Naive thymus-derived CD8-positive, alpha-beta T cell (primary cell): ENCODE results near the gene PFKL. TPM values are rescaled to one million over a fixed set of nuclear protein-coding genes. Genes with fewer than 3 reads are reported as not detected.

ENCODE experiments used
- ATAC-seq, 2 donors: fragments of 150-1000 bp; cut with Tn5 transposase in 1 of 2; sonication (Bioruptor Pico), chemical (Tn5 transposase) in 1 of 2; 1 replicate in 1 of 2; 2 replicates in 1 of 2; pipeline ENCODE4 v1.10.0; 2021; ENCODE audit warnings: mild to moderate bottlenecking in 2 of 2, moderate library complexity in 2 of 2
- POLR2A ChIA-PET: fragments of 350-600 bp; sonication (Branson Sonifier 250); formaldehyde crosslinking; loops from one replicate; lab custom pipeline; 2021; ENCODE audit warnings: antibody characterized with exemption; lab: Charles Lee
- DNase-seq, 10 donors: peaks; one replicate each; pipeline versions ENCODE4 v3.0.0 to v3.0.0-alpha.2; 2020 to 2022
- H3K27ac Mint-ChIP-seq, 10 donors: one replicate each; pipeline ENCODE4 v1.8.0; 2020 to 2022; ENCODE audit warnings: mild to moderate bottlenecking in 10 of 10, mixed read lengths in 10 of 10, moderate library complexity in 4 of 10, inconsistent platforms in 1 of 10
- H3K27me3 Mint-ChIP-seq, 5 donors: one replicate each; pipeline ENCODE4 v1.8.0; 2021 to 2022; ENCODE audit warnings: mixed read lengths in 5 of 5
- H3K36me3 Mint-ChIP-seq, 3 donors: one replicate each; pipeline ENCODE4 v1.8.0; 2020 to 2022; ENCODE audit warnings: mixed read lengths in 3 of 3, mild to moderate bottlenecking in 2 of 3, inconsistent platforms in 1 of 3
- H3K4me1 Mint-ChIP-seq, 4 donors: one replicate each; pipeline ENCODE4 v1.8.0; 2021 to 2022; ENCODE audit warnings: mixed read lengths in 4 of 4
- H3K4me3 Mint-ChIP-seq, 10 donors: one replicate each; pipeline ENCODE4 v1.8.0; 2020 to 2022; ENCODE audit warnings: mild to moderate bottlenecking in 10 of 10, mixed read lengths in 10 of 10, moderate library complexity in 6 of 10, inconsistent platforms in 1 of 10
- H3K9me3 Mint-ChIP-seq, 9 donors: one replicate each; pipeline ENCODE4 v1.8.0; 2020 to 2022; ENCODE audit warnings: mixed read lengths in 9 of 9, mild to moderate bottlenecking in 3 of 9, inconsistent platforms in 1 of 9, moderate library complexity in 1 of 9
- polyA plus RNA-seq, 3 donors: library from polyadenylated mRNA; unstranded; fragments of 300-500 nt; fragmentation: Illumina TruSeq; gene quantifications; one replicate each; pipeline ENCODE4 v1.2.3, GENCODE V29; 2021
- total RNA-seq, 8 experiments: library from RNA in 2 of 8; stranded (reverse) in 2 of 8; gene quantifications; one replicate each; pipeline ENCODE4 v1.2.3 and lab custom pipeline; 2021 to 2026

The PFKL gene
- total and polyA plus RNA-seq, 5 experiments from 2014 or later, result 63.2 to 125 (median 79.5) TPM

DNA sequence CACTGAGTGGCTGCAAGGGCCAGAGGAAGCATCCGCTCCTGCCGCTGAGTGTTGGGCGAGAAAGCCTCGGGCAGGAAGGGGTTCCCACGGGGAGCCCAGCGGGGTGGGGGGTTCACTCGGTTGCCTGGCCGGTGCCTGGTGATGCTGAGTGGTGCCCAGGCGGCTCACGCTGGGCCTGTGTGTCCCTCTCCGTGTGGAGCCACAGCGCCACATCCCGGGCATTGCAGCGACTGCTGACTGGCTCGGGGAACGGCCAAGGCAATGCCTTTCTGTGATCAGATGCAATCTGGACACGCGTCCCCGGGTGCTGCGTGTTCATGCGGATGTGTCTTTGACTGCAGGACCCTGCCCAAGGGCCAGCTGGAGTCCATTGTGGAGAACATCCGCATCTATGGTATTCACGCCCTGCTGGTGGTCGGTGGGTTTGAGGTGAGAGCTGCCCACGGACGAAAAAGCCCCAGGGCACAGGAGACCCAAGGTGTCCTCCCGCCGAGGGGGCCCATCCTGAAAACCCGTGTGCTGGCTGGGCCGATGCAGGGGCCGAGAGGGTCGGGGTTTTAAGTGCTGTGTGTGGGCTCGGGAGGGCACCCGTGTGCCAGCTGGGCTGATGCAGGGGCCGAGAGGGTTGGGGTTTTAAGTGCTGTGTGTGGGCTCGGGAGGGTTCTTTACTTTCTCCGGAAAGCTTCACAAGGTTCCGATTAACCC is 22.9 kb downstream of the PFKL start:
- Mint-ChIP-seq H3K4me1 (no peaks in the 10 kb centered on the region), H3K4me3 (no peak overlapping the region), H3K36me3 (peaks cover 0 to 18% (median 0%) of the 10 kb centered on the region in 3 donors), H3K9me3 (no peaks in the 10 kb centered on the region), H3K27me3 (no peaks in the 10 kb centered on the region), H3K27ac (no peak overlapping the region)
- no peak for DNase-seq
- ATAC-seq, result no peak
- POLR2A ChIA-PET, result interaction anchor here (0.8 kb wide), 1 partner anchor 15 kb away, joined by 3 read pairs; no protein-coding TSS in a partner anchor

DNA sequence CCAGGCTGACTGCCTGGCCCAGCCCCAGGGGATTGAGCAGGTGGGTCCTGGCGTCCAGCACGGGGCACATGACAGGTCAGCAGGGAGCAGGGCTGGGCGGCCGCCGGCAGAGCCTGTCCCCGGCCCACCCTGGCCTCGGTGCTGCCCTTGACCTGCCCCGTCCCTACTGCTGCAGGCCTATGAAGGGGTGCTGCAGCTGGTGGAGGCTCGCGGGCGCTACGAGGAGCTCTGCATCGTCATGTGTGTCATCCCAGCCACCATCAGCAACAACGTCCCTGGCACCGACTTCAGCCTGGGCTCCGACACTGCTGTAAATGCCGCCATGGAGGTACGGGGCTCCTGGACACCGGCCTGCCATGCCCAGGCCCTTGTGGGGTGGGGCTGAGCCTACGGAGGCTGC is 23.7 kb downstream of the PFKL start:
- DNase-seq (no peak), ATAC-seq (no peak)
- Mint-ChIP-seq H3K27me3 (no peaks in the 10 kb centered on the region), H3K27ac (no peak overlapping the region), H3K4me1 (no peaks in the 10 kb centered on the region), H3K9me3 (no peaks in the 10 kb centered on the region), H3K4me3 (no peak overlapping the region), H3K36me3 (peaks cover 0 to 18% (median 0%) of the 10 kb centered on the region in 3 donors)
- POLR2A ChIA-PET, result no interaction called here

DNA sequence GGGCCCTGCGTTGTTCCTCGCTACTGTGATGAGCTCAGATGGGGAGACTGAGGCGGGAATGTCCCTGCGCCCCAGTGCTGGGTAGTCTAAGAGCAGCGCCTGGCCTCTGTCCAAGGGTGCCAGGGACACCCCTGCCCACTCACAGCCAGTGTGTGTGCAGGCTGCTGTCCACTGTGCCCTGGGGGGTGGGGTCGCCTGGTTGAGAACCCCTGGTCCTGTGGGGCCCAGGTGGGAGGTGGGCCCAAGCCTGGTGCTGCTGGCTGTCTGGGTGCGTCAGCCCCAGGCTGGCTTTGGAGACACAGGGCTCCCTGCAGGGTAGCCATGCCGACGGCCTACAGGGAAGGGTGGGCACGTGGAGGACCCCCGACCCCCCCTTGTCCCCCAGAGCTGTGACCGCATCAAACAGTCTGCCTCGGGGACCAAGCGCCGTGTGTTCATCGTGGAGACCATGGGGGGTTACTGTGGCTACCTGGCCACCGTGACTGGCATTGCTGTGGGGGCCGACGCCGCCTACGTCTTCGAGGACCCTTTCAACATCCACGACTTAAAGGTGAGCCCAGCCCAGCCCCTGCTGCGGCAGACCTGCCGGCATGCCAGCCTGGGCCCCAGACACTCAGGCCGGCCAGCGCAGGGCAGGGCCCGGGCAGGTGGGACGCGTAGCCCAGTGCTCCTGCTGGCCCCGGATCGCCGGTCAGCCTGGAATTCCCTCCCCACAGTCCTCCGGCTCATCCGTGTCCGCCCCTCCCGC is 24.4 kb downstream of the PFKL start:
- H3K9me3 Mint-ChIP-seq, result no peaks in the 10 kb centered on the region
- no peaks in the 10 kb centered on the region for H3K27me3 Mint-ChIP-seq
- H3K27ac Mint-ChIP-seq, result no peak overlapping the region
- H3K36me3 Mint-ChIP-seq, result peaks cover 0 to 17% (median 0%) of the 10 kb centered on the region in 3 donors
- POLR2A ChIA-PET, result no interaction called here
- DNase-seq, result no peak
- H3K4me3 Mint-ChIP-seq, result no peak overlapping the region
- no peak for ATAC-seq
- no peaks in the 10 kb centered on the region for H3K4me1 Mint-ChIP-seq

DNA sequence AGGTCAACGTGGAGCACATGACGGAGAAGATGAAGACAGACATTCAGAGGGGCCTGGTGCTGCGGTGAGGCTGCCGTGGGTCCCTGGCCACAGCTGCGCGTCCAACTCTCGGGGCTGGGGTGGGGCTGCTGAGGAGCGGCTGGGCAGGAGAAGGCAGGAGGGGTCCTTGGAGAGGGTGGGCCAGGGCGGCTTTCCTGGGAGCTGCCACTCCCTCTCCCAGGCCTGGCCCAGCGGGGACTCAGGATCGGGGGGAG is 24.9 kb downstream of the PFKL start:
- ATAC-seq (no peak), DNase-seq (no peak)
- Mint-ChIP-seq H3K36me3 (peaks cover 0 to 16% (median 0%) of the 10 kb centered on the region in 3 donors), H3K27ac (no peak overlapping the region), H3K27me3 (no peaks in the 10 kb centered on the region), H3K9me3 (no peaks in the 10 kb centered on the region), H3K4me1 (no peaks in the 10 kb centered on the region), H3K4me3 (no peak overlapping the region)
- POLR2A ChIA-PET, result no interaction called here

DNA sequence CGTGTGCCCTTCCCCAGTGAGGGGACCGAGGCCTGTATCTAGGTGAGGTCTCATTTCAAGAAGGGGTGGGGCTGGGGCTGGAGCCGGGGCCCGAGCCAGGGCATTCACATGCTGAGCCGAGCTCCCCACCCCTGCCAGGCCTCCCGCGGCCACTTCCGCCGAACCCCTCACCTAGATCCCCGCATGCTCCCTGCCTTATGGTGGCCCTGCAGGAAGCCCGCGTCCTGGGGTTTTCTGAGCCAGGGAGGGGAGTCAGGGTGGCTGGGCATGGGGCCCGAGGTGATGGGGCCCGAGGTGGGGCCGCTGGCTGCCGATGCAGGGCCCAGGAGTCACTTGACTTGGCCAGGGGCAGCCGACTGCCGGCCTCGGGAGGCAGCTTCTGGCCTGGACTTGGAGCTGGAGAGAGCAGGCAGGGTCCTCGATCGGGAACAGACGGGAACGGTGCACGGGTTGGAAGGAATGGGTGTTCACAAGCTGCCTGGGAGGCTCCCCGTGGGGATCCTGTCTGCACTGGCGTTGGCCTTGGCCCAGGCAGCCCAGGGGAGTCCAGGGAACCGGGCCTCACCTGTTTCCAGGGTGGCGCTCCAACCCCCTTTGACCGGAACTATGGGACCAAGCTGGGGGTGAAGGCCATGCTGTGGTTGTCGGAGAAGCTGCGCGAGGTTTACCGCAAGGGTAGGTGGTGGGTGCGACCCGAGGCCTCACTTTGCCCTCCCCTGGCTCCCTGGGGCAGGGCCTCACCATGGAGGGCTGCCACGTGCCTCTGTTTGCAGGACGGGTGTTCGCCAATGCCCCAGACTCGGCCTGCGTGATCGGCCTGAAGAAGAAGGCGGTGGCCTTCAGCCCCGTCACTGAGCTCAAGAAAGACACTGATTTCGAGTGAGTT is 25.8 kb downstream of the PFKL start:
- ATAC-seq, result no peak
- DNase-seq, result no peak
- Mint-ChIP-seq H3K4me3 (no peak overlapping the region), H3K4me1 (no peaks in the 10 kb centered on the region), H3K9me3 (no peaks in the 10 kb centered on the region), H3K36me3 (peaks cover 0 to 14% (median 0%) of the 10 kb centered on the region in 3 donors), H3K27ac (peak overlapping the region in 1 of 10 donors; percentile 77), H3K27me3 (no peaks in the 10 kb centered on the region)
- POLR2A ChIA-PET, result no interaction called here

DNA sequence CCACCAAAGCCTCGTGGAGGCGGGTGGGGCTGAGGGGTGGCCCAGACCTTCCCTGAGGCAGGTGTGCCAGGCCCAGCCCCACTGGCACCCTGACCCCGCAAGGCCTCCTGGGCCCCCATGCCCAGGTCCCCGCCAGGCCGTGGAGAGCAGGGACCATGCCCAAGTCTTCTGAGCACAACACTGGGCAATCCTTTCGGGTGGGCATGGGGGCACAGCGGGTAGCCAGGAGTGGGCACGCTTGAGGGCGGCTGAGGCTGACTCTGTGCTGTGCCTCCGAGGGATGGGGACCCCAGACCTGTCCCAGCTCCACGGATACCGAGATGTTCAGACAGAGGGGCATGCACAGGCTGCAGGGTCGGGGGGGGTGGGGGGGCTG is 26.4 kb downstream of the PFKL start:
- DNase-seq (no peak), ATAC-seq (no peak)
- Mint-ChIP-seq H3K27me3 (no peaks in the 10 kb centered on the region), H3K27ac (no peak overlapping the region), H3K9me3 (no peaks in the 10 kb centered on the region), H3K4me3 (no peak overlapping the region), H3K4me1 (no peaks in the 10 kb centered on the region), H3K36me3 (peaks cover 0 to 14% (median 0%) of the 10 kb centered on the region in 3 donors)
- POLR2A ChIA-PET, result no interaction called here

DNA sequence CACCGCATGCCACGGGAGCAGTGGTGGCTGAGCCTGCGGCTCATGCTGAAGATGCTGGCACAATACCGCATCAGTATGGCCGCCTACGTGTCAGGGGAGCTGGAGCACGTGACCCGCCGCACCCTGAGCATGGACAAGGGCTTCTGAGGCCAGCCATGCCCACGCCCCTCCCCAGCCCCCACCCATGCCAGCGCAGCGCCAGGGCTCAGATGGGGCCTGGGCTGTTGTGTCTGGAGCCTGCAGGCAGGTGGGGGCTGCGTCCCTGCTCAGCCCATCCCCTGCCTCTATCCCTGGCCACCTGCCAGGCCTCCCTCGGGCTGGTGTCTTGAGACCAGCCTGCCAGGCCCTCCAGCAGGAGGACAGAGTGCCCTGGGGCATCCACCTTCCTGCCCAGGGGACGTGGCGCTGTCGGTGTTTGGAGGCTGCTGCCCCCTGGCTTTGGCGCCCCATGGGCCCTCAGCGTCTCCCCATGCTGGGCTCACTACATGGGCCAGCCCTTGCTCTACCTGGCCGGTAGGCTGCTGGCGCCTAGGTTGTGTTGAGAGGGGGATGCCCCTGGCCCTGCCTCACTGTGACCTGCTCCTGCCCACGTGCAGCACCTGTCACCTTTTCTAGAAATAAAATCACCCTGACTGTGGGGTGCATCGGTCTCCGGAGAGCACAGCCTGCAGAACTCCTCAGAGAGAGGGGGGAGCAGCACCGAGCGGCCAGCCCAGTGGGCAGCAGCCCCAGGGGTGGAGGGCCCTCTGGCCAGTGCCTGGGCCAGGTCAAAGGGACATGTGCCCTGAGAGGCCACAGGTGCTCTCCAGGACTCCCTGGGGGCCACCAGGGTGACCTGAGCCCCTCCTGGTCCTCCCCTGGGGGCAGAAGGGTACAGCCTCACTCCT is 27.1 kb downstream of the PFKL start:
- DNase-seq (no peak), ATAC-seq (no peak)
- POLR2A ChIA-PET, result no interaction called here
- peak overlapping the region in 3 of 10 donors; percentile 14 to 60 (median 33) for H3K27ac Mint-ChIP-seq
- H3K36me3 Mint-ChIP-seq, result peaks cover 0 to 13% (median 0%) of the 10 kb centered on the region in 3 donors
- H3K4me1 Mint-ChIP-seq, result peaks cover 0 to 4% (median 0%) of the 10 kb centered on the region in 4 donors
- H3K27me3 Mint-ChIP-seq, result no peaks in the 10 kb centered on the region
- H3K4me3 Mint-ChIP-seq, result no peak overlapping the region
- no peaks in the 10 kb centered on the region for H3K9me3 Mint-ChIP-seq

DNA sequence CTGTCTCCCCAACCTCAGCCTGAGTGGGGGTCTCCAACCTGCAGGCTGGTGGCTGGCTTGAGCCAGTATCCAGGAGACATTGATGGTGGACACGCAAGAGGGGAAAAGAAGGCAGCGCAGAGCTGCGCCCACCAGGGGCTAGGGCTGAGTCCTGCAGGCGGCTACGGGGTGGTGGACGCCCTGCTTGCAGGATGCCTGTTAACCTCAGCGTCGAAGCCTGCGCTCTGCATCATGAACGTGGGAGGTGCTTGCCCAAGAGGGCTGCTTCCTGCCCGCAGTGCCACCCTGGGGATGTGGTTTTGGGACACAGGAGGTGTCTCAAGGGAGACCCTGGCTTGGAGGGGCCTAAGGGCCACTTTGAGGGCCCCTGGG is 27.7 kb downstream of the PFKL start:
- Mint-ChIP-seq H3K36me3 (peaks cover 0 to 14% (median 0%) of the 10 kb centered on the region in 3 donors), H3K9me3 (no peaks in the 10 kb centered on the region), H3K27me3 (no peaks in the 10 kb centered on the region), H3K4me3 (no peak overlapping the region), H3K4me1 (peaks cover 0 to 4% (median 0%) of the 10 kb centered on the region in 4 donors), H3K27ac (peak overlapping the region in 1 of 10 donors; percentile 14)
- ATAC-seq (no peak), DNase-seq (no peak)
- POLR2A ChIA-PET, result interaction anchor here (0.6 kb wide), 1 partner anchor 11 kb away, joined by 3 read pairs; the partner anchor contains the start of gene CFAP410

DNA sequence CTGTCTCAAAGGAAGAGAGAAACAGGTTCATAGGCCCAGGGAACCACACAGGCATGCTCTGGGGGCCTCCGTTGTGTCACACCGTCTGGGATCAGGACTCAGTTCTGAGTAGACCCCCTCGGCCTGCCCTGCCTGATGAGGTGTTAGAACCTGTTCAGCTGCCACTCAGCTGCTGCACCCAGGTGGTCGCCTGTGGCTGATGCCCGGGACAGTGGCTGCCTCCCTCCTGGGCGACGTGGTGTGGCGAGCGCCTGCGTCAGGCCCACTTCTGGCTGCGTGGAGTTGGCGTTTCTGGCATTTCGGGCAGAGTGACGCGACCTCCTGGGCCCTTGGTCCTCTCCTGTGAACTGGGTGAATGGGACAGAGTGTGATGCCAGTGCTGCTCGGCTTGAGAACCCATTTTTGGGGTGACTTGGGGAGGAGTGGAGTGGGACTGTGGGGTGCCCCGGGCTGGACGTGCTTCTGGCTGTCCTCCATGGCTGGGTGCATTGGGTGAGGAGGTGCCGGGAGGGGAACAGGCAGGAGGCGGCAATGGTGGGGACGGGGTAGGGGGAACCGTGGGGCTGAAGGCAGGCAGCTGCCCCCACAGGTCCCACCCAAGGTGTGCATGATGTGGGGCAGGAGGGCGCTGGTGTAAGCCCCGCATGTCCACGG is 28.5 kb downstream of the PFKL start:
- ATAC-seq (peak; percentile 12 to 15), DNase-seq (no peak)
- no peaks in the 10 kb centered on the region for H3K9me3 Mint-ChIP-seq
- peak overlapping the region in 3 of 10 donors; percentile 57 to 74 (median 67) for H3K27ac Mint-ChIP-seq
- H3K4me3 Mint-ChIP-seq, result no peak overlapping the region
- POLR2A ChIA-PET, result interaction anchor here (0.6 to 1.0 kb wide), 2 partner anchors 10 to 11 kb away, joined by 3 to 5 read pairs; partner anchors contain the start of gene CFAP410
- no peaks in the 10 kb centered on the region for H3K27me3 Mint-ChIP-seq
- H3K36me3 Mint-ChIP-seq, result peaks cover 0 to 10% (median 0%) of the 10 kb centered on the region in 3 donors
- H3K4me1 Mint-ChIP-seq, result peaks cover 0 to 4% (median 0%) of the 10 kb centered on the region in 4 donors

DNA sequence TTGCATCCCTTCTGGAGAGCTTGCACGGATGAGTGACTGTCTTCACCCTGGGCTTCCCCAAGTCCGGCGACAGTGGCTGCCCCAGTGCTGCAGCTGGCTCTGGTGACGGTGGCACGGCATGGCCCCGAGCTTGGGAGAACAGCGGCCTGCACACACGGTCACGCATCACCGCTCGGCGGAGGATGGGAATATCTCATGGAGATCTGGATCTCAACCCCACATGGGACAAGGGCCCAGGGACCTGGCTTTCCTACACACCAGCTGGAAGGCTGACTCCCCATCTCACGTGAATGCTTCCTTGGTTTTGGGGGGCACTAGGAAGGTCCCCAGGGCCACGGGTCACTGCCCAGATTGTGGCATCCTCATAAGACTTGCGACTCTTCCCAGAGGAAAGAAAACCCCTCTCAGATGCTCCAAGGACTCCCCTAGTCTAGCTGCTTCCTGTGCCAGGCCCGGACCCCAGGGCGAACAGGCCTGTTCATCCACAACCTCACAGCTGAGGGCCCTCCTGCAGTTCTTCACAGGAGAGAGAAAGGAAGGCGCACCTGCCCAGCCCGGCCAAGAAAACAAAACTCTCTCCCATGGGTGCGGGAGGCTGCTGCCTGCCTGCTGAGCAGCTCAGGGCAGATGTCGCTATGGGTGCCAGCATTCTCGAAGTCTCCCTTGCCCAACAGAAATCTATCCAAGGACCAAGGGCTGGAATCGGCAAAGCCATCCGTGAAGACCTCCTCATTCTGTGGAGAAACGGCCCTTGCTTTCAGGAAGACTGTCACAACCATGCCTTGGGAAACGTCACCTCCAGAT is 29.4 kb downstream of the PFKL start:
- H3K4me3 Mint-ChIP-seq, result no peak overlapping the region
- H3K36me3 Mint-ChIP-seq, result peaks cover 0 to 10% (median 0%) of the 10 kb centered on the region in 3 donors
- peak overlapping the region in 3 of 10 donors; percentile 59 to 79 (median 67) for H3K27ac Mint-ChIP-seq
- no peaks in the 10 kb centered on the region for H3K9me3 Mint-ChIP-seq
- POLR2A ChIA-PET, result interaction anchor here (1.0 kb wide), 1 partner anchor 9 kb away, joined by 5 read pairs; no protein-coding TSS in a partner anchor
- no peaks in the 10 kb centered on the region for H3K27me3 Mint-ChIP-seq
- peaks cover 0 to 4% (median 0%) of the 10 kb centered on the region in 4 donors for H3K4me1 Mint-ChIP-seq
- ATAC-seq (peak in 1 of 2 donors; percentile 16), DNase-seq (no peak)
